ENCODE measurements around the gene PTX3.

PTX3 gene

DNA sequence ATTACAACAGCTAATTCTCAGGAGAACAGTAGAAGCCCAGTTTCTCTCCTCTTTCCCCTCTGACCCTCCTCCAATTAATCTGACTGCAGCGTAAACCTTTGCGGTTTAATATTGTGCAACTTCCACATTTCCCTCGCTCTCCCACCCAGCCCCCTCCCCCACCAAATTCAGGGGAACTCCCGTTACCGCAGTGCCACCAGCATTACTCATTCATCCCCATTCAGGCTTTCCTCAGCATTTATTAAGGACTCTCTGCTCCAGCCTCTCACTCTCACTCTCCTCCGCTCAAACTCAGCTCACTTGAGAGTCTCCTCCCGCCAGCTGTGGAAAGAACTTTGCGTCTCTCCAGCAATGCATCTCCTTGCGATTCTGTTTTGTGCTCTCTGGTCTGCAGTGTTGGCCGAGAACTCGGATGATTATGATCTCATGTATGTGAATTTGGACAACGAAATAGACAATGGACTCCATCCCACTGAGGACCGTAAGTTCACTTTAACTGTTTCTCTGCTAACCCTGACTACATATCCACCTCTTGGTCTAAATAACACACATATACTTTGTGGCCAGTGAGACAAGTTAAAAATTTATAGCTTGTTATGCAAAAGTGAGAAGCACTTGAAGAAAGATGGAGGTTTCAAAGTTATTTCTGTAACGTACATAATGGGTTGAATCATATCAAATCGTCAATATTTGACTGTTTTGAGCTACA is at the start of gene PTX3:
Gene PTX3, plus strand, starts transcription at position 268 of the 709 bp plus-strand sequence. Its CDS starts 84 bp downstream, at position 352.
- DNase-seq, result peak in 8 of 51 donors; percentile 2 to 32 (median 8)

DNA sequence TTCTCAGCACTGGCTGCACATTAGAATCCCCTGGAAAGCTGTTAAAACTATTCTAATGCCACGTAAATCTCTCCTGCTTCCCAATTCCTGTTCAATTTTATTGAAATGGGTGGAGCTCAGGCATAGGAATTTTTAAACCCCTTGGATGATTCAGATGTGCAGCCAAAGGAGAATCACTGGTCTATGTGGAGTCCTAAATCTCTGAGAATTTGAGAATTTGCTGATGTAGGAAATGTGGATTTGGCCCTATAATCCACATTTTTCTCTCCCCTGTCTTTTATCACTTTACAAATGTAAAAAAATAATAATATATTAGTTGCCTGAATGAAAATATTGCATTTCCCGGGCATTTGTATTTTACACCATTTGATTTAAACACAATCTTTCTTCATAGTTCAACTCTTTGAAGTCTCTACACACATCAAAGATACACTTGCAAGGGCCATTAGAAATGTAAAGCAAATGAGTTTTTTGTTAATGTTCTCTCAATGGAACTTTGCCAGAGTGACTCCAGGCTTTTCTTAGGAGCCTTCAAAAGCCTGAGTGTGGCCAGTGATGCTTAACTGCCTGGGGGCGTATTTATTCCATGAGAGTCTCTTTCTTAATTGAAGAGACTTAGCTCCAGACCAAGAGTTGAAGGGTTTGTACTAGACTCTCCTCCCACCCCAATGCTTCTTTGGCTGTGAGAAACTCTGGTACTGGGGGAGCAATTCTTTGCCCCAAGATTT is 48.8 kb upstream of the PTX3 start:
- no peak for DNase-seq

- no peak for DNase-seq
These were observed 47.7 kb upstream of the PTX3 start for GRCh38 chr3:157388976-157389375.

DNA sequence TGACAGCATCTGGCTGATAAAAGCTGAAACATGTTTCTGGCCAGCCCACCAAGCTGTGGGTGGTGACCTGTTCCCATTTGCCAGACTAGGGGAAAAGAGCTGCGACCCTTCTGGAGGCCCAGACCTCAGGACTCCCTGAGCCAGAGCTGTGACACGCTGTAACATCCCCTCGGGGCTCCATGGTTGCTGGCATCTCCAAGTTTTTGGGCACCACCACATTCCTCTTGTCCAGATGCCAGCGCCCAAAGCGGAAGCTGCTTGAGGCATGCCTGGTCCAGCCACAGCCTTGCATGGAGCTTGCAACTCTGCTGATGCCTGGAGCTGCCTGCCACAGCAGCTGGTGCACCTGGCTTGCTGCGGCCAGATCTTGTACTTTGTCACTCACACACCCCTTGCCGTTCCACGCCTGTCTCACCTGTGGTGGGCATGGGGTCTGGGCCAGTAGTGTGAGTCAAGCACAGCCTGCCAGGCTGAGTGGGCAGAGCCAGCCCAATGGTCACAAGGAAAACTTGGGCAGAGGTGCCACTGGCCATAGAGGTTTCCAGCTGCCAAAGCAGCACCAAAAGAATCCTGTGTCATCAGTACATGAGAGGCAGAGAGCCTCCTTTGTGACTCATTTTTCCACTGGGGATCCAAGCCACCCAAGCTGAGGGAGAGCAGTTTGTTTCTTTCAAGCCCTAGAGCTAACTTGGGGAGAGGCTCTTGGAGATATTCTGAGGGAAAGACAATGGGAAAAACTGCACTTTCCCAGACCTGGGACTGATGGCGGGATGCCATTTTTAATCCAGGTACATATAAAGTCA is 45.7 kb upstream of the PTX3 start:
- DNase-seq, result no peak

- no peak for DNase-seq
These were observed 44.5 kb upstream of the PTX3 start for GRCh38 chr3:157392104-157392503.

- no peak for DNase-seq
These were observed 43.5 kb upstream of the PTX3 start for GRCh38 chr3:157393113-157393512.

GRCh38 chr3:157394411-157394810 is 42.2 kb upstream of the PTX3 start:
- DNase-seq, result no peak

- no peak for DNase-seq
These were observed 38.1 kb upstream of the PTX3 start for GRCh38 chr3:157398598-157398997.

- no peak for DNase-seq
These were observed 32.3 kb upstream of the PTX3 start for GRCh38 chr3:157404381-157404780.

GRCh38 chr3:157405457-157405856 is 31.2 kb upstream of the PTX3 start:
- no peak for DNase-seq

- DNase-seq, result no peak
These were observed 30.3 kb upstream of the PTX3 start for GRCh38 chr3:157406394-157406793.

DNA sequence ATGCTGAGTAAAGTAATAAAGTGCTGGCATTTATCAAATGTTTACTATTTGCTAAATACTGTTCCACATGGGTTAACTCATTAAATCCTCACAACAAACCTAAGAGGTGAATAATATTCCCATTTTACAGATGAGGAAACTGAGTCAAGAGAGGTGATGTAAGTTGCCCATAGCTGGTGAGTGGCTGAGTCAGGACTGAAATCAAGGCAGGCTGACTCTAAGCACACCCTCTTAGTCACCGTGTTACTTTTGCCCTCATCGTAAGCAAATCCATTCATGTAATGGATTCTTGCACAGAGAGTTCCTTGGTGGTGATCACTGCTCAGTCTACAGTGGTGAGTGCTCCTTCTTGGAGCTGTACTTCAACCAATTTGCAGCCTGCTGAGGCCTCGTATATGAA is 28.9 kb upstream of the PTX3 start:
- no peak for DNase-seq

DNA sequence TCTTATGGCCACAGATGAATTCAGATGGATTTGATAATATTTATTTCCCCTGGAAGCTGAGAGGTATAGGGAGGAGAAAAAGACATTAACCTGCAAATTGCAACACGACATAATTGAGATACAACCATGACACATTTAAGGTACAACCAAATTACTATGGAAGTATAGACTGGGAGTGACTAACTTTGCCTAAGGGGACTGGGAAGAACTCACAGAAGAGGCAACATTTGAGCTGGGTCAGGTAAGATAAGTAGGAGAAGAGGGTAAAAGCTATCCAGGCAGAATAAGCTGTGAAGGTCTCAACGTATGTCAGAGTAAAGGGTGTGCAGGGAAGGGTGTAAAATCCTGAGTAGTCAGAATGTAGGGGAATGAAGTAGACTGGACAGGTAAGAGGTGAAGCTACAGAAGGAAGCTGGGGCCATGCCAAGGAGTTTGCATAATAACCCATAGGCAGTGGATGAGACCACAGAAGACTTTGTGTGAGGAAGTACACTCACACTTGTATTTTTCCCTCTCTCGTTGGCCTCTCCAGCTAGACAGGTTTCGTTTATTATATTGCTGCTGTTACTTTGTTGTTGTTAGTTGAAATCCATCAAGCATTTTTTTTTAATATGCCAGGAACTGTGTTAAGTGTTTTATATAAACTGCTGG is 28.0 kb upstream of the PTX3 start:
- DNase-seq, result no peak

DNA sequence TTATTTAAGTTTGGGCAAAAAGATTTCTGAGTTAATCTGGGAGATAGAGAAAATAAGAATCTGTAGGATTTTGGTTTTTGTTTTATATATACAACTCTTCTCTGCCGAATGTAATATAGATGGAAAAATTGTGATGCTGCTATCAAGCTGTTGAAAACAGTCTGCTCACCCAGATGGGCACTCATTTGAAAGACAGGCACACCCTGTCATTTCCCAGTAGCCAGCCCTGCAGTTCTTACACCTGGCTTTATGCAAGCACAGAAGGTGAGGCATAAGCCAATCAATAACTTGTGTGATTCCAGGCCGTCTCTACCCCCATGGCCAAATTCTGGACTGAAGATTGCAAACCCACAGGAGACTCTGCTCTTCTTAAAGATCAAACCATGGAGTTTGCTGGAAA is 27.1 kb upstream of the PTX3 start:
- no peak for DNase-seq

- no peak for DNase-seq
These were observed 25.7 kb upstream of the PTX3 start for GRCh38 chr3:157410945-157411344.

DNA sequence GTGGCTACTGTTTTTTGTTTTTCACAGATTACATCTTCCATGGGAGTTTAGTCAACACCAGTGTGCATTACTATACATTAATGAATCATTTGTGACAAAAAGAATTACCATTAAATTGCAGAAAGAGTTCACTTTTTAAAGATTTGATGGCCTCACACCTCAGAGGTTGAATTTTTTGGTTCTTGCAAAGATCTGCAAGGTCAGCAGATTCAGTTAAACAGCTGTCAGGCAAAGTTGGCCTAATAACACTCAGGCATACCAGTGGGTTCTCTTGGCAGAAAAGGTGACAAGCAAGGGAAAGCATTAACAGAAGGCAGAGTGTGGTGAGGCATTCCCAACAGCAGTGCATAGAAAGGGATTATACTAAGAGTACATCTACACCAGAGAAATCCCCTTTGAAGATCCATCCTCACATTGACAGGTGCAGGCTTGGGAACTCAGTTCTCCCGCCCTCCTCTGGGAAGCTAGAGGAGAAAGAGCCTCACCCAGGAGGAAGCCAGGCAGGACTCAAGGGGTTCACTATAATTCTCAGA is 24.3 kb upstream of the PTX3 start:
- DNase-seq, result no peak

DNA sequence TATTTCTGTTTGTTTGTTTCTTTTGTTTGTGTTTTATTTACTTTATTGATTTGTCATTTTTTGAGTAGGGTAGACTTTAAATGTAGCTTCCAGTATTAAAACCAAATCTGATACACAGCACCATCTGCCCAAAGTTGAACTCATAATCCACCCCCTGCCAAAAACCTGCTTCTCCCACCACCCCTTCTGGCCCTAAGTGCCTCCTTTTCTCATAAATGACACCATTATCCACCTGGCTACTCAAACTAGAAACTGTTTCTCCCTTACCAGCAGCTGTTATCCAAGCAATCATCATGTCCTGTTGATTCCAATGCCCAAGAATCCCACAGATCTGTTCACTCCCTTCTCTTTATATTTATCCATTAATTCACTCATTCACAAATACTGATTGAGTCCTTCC is 21.8 kb upstream of the PTX3 start:
- DNase-seq, result no peak

GRCh38 chr3:157416347-157417087 is 20.1 kb upstream of the PTX3 start:
- no peak for DNase-seq

DNA sequence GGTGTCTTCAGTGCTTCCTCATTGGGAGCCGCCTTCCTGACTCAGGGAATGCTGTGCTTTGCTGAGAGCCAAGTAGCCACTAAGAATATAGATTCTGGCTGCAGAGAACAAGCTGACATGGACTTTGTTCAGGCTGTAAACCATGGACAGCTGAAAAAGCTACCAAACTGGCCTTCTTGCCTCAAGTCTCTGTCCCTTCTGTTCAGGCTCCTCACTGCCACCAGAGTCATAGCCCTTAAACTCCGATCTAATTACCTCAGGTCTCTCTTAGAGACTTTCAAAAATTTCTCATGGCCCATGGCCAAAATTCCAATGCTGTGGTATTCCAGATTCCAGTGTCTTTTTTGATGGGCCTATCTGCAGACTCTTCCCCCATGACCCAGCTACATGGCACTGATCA is 19.4 kb upstream of the PTX3 start:
- DNase-seq, result no peak

DNA sequence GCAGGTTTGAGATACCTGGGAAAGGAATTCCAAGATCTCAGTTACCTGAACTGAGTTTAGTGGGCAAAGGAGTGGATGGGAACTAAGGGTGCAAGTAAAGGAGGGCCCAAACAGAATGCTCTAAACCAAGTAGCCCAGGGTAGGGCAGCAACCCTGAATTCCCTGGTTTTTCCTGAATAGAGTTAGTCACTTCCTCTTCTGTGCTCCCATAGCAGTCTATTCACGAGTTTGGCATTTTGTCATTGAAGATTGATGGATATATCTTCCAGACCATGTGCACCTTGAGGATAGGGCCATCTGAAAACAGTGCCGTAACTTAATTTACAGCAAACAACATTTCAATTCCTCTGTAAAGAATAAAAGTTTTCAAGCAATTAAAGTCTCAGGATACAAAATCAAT is 18.5 kb upstream of the PTX3 start:
- no peak for DNase-seq

- DNase-seq, result no peak
These were observed 16.0 kb upstream of the PTX3 start for GRCh38 chr3:157420606-157421130.
